Mucosa of descending colon (tissue), 3 donors: ENCODE results near the gene ATF2. TPM values are rescaled to one million over a fixed set of nuclear protein-coding genes. Genes with fewer than 3 reads are reported as not detected.
A peak's percentile ranks its signal among the peaks of the same experiment; 100 is the strongest.

Experiments used
- ATAC-seq: fragments of 200-7000 bp; cut with Tn5 transposase; one replicate; pipeline ENCODE4 v1.9.1; 2020; ENCODE audit warnings: mild to moderate bottlenecking, moderate library complexity
- DNase-seq, 3 donors: peaks; one replicate each; pipeline ENCODE4 v3.0.0-alpha.2; 2020
- H3K36me3 ChIP-seq: fragments of 200-600 bp; one replicate; pipeline ENCODE4 v1.8.0; 2021; ENCODE audit warnings: low read depth, mild to moderate bottlenecking
- H3K4me1 ChIP-seq: fragments of 200-600 bp; one replicate; pipeline ENCODE4 v1.8.0; 2021; ENCODE audit warnings: low read depth, mild to moderate bottlenecking
- H3K4me3 ChIP-seq: fragments of 200-600 bp; one replicate; pipeline ENCODE4 v1.8.0; 2021; ENCODE audit warnings: mild to moderate bottlenecking
- H3K9me3 ChIP-seq: fragments of 200-600 bp; one replicate; pipeline ENCODE4 v1.8.0; 2021; ENCODE audit warnings: mild to moderate bottlenecking
- intact Hi-C, 2 donors: fragments of 100-400 bp; cut with DNase I in 1 of 2; cut with micrococcal nuclease in 1 of 2; formaldehyde crosslinking; loops; one replicate each; pipeline versions ENCODE4 v1.11.0 to v1.11.1; 2022; cut with DNase I, micrococcal nuclease
- total RNA-seq, 3 donors: library from RNA; stranded (reverse); fragmentation: NEBNext Ultra II Directional in 2 of 3; extraction: Animal tissue kit (Norgen Biotek cat#: 25700) in 2 of 3; gene quantifications; one replicate each; pipeline versions ENCODE4 v1.2.1 to v1.2.4, GENCODE V29; 2021 to 2023
- TF ChIP-seq, protein P1 (sequence below): fragments of 200-600 bp; IDR thresholded peaks from one replicate; pipeline ENCODE4 v1.8.0; 2022; ENCODE audit warnings: antibody characterized with exemption, mild to moderate bottlenecking
- donor health status: DM: no; HTN: no; CAD: no; lungs with moderate emphysema.
- donor health status: DM: no; HTN: no; CAD: no.
- donor health status: DM: no; HTN: yes; CAD: no.

The ATF2 gene
- total RNA-seq, 3 donors from 2014 or later, result 43.3 to 50.3 (median 44.7) TPM

GRCh38 chr2:175195012-175195411, 27.0 kb upstream of the ATF2 start:
- peaks cover 2% of the 10 kb centered on the region for H3K9me3 ChIP-seq
- intact Hi-C loops, result no loop called here
- H3K4me1 ChIP-seq, result no peaks in the 10 kb centered on the region
- no peak overlapping the region for H3K4me3 ChIP-seq
- DNase-seq (no peak), ATAC-seq (no peak)
- H3K36me3 ChIP-seq, result no peaks in the 10 kb centered on the region
- TF ChIP-seq, protein P1, sequence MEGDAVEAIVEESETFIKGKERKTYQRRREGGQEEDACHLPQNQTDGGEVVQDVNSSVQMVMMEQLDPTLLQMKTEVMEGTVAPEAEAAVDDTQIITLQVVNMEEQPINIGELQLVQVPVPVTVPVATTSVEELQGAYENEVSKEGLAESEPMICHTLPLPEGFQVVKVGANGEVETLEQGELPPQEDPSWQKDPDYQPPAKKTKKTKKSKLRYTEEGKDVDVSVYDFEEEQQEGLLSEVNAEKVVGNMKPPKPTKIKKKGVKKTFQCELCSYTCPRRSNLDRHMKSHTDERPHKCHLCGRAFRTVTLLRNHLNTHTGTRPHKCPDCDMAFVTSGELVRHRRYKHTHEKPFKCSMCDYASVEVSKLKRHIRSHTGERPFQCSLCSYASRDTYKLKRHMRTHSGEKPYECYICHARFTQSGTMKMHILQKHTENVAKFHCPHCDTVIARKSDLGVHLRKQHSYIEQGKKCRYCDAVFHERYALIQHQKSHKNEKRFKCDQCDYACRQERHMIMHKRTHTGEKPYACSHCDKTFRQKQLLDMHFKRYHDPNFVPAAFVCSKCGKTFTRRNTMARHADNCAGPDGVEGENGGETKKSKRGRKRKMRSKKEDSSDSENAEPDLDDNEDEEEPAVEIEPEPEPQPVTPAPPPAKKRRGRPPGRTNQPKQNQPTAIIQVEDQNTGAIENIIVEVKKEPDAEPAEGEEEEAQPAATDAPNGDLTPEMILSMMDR, result no peak

DNA sequence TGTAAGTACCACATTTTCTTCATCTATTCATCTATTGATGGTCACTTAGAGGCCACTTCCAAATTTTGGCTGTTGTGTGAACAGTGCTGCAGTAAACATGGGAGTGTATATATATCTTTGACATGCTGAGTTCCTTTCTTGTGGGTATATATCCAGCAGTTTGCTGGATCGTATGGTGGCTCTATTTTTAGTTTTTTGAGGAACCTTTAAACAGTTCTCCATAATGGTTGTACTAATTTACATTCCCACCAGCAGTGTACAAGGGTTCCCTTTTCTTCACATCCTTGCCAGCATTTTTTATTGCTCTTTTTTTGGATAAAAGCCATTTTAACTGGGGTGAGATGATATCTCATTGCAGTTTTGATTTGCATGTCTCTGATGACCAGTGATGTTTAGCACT, 20.8 kb upstream of the ATF2 start:
- no peak for ATAC-seq
- no peaks in the 10 kb centered on the region for H3K4me1 ChIP-seq
- H3K36me3 ChIP-seq, result no peaks in the 10 kb centered on the region
- no peak for DNase-seq
- peaks cover 2% of the 10 kb centered on the region for H3K9me3 ChIP-seq
- TF ChIP-seq, protein P1, result no peak
- intact Hi-C loops, result no loop called here
- no peak overlapping the region for H3K4me3 ChIP-seq

- ATAC-seq (peak; percentile 41), DNase-seq (no peak)
- no peaks in the 10 kb centered on the region for H3K36me3 ChIP-seq
- peaks cover 2% of the 10 kb centered on the region for H3K9me3 ChIP-seq
- intact Hi-C loops, result no loop called here
- no peaks in the 10 kb centered on the region for H3K4me1 ChIP-seq
- H3K4me3 ChIP-seq, result no peak overlapping the region
- TF ChIP-seq, protein P1, result no peak
Observed at GRCh38 chr2:175187378-175187777, 19.4 kb upstream of the ATF2 start.

- DNase-seq, result no peak
- intact Hi-C loops, result no loop called here
- TF ChIP-seq, protein P1, result no peak
Observed at GRCh38 chr2:175183674-175184073, 15.7 kb upstream of the ATF2 start.

DNA sequence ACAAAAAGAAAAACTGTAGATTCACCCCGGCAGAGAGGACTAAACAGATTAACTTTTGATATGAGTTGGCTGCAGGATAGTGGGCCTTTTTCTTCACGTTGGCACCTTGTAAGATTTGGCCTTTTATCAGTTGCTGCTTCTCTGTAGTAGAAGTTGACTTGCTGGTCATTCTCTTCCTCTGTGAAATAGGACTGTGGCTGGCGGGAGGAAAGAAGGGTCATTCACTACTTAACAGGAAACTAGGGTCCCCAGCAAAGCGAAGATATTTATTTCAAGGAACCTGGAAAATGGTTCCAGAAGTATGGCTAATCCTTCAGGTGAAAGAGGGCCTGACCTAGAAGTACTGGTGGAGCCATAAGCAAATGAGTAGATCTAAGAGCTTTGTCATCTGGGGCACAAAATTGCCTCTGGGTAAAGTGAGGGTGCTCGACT, 13.9 kb upstream of the ATF2 start:
- intact Hi-C loops, result no loop called here
- H3K36me3 ChIP-seq, result no peaks in the 10 kb centered on the region
- ATAC-seq (no peak), DNase-seq (no peak)
- TF ChIP-seq, protein P1, result no peak
- H3K9me3 ChIP-seq, result no peaks in the 10 kb centered on the region
- peaks cover 11% of the 10 kb centered on the region for H3K4me1 ChIP-seq
- H3K4me3 ChIP-seq, result peak overlapping the region; percentile 88

More at GRCh38 chr2:175183674-175184073, 15.7 kb upstream of the ATF2 start:
- H3K4me3 ChIP-seq, result no peak overlapping the region
- no peaks in the 10 kb centered on the region for H3K36me3 ChIP-seq
- ATAC-seq, result no peak
- H3K4me1 ChIP-seq, result peaks cover 5% of the 10 kb centered on the region
- H3K9me3 ChIP-seq, result no peaks in the 10 kb centered on the region
